DND-41 (cell line): ENCODE measurements around the gene SLC6A15.

ENCODE experiments used
- CTCF ChIP-seq: IDR thresholded peaks from 2 replicates; pipeline ENCODE4 v1.5.1; 2012; ENCODE audit warnings: borderline replicate concordance, low read length, moderate library complexity, mild to moderate bottlenecking; ENCODE audit not compliant: poor library complexity, severe bottlenecking; ENCODE audit errors: extremely low read depth
- EZH2 ChIP-seq: IDR thresholded peaks from 3 replicates; pipeline ENCODE4 v1.6.1; 2012; ENCODE audit warnings: borderline replicate concordance, low read depth, mild to moderate bottlenecking, moderate library complexity, low read length, inconsistent platforms; ENCODE audit not compliant: severe bottlenecking

DNA sequence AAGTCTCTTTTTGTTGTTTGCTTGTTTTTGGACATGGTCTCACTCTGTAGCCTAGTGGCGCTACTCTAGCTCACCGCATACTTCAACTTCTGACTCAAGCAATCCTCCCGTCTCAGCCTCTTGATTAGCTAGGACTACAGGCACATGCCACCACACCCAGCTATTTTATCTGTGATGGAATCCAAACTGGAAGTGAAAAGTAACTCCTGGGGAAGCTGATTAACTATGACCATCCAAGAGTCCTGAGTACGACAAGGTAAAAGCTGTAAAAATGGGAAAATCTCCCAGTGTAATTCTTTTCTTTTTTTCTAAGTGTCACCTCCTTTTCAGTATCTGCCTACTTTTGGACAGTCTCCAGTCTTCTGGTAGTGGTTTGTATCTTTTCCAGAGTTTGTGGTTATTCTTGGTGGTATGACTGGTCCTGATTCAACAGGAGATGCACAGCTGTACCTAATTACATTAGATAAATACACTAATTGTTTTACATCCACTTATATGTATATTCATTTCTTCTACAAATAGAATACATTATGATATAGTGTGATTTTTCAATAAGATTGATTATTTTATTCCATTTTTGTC is 97.8 kb downstream of the SLC6A15 start:
- no peak for TF ChIP-seq CTCF
- no peak for TF ChIP-seq EZH2
